Measurements from ENCODE around the gene AKAP13.
A peak's percentile ranks its signal among the peaks of the same experiment; 100 is the strongest.

Gene AKAP13

GRCh38 chr15:85700767-85701166 is 320.4 kb downstream of the AKAP13 start:
- DNase-seq (ENCODE audit: low read depth in 2 of 2, low spot score in 1 of 2), result no peak

DNA sequence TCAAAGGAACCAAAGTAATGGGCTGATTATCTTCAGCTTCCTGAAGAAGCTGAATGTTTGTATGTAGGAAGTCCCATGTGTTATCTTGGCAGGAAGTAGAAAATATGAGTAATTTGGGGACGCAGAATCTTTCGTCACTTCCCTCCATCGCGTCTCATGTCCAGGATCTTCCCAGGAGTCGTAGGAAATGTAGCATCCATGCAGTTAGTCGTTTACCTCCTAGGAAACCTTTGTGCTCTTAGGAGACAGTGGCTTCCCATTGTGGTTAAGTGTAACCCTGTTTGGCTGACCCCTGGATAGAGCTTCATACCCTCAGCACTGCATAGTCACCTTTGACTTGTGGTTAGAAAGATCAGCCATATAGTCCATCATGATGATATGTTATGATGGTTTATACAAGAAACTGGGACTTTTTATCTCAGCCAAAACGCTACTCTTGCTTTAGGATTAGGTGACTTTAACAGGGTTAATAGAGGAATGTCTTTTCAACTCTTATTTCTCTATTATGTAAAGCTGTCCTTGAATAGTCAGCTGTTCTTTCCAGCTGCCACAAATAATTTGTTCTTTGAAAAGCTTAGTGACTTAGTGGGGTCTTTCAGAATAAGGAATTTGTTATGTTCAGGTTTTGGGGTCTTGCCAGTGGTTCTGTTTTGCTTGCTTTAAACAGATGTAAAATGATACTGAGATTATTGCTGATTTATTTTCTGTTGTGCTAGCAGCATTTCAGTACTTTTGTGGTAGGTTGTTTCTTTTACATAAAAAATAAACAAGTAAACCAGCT is 322.1 kb downstream of the AKAP13 start:
- no peak for DNase-seq (ENCODE audit: low read depth in 2 of 2, low spot score in 1 of 2)

GRCh38 chr15:85704066-85704465 is 323.7 kb downstream of the AKAP13 start:
- peak in 1 of 2 donors; percentile 14 for DNase-seq (ENCODE audit: low read depth in 2 of 2, low spot score in 1 of 2)

DNA sequence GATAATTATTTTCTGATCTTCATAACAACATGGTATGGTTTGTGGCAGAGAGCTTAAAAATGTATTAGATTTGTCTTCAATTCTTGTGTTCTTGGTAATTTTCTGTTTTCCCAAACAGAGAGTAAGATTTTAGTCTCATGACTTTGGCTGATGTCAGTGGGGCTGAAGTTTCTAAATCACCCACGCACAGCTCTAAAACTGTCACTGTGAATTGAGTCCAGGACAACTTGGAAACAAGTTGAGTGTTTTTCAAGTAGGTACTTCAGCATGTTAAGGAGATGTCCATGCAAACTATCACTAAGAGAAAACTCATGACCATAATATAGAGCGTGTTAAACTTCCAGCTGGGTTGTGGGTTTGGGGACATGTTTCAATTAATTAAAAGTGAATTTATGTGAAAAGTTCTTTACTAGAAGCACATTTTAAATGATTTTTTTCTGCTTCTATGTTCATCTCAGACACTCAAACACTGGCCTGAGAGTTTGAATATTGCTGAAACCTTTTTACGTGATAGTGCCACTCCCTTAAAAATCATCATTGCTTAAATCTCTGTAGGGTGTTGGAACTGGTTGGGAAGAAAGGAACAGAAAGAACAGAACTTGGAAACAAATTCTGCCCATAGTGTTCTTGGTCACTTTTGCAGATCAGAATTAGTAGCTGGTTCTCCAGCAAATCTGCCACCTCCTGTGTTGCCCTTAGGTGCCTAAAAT is 324.5 kb downstream of the AKAP13 start:
- no peak for DNase-seq (ENCODE audit: low read depth in 2 of 2, low spot score in 1 of 2)

- DNase-seq (ENCODE audit: low read depth in 2 of 2, low spot score in 1 of 2), result peak in 1 of 2 donors; percentile 7
Observed at GRCh38 chr15:85706779-85707518, 326.5 kb downstream of the AKAP13 start.

GRCh38 chr15:85707519-85708338 is 327.3 kb downstream of the AKAP13 start:
- DNase-seq (ENCODE audit: low read depth in 2 of 2, low spot score in 1 of 2), result no peak

- DNase-seq (ENCODE audit: low read depth in 2 of 2, low spot score in 1 of 2), result no peak
Observed at GRCh38 chr15:85708402-85708941, 328.1 kb downstream of the AKAP13 start.

DNA sequence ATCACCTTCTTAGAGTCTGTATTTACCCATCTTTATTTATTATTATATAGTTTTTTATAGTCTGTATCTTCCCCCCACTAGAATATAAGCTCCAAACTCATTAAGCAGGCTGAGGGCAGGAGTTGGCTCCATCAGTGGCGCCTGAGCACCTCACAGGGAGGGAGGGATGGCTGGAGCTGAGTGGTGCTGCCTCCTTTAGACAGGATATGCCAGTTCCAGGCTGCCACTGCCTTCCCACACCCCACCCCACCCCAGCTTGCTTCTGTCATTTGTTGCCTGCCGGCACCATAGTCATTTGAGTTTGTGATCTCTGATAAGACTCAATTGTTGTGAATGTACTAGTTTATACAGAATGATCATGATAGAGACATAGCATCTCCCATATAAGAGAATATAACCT is 328.8 kb downstream of the AKAP13 start:
- no peak for DNase-seq (ENCODE audit: low read depth in 2 of 2, low spot score in 1 of 2)

DNA sequence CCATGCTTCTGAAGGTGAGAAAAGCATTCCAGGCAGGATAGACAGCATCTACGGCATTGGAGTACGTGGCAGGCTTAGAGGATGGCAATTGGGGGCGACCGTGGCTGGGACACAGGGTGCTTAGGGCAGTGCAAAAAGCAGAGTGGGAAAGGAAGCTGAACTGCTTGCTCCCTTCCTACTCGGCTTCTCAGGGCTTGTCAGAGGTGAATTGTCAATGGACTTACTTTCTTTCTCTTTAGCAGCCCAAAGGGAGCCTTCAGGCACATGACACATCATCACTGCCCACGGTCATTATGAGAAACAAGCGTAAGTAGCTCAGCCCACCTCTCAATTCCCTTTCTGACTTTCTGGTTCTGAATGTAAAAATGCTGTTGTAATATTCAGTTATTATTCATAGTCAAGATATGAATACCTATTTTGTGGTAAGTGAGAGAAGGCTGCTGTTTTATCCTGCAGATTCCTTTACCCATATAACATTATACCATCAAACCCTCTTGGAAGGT is 330.0 kb downstream of the AKAP13 start:
- no peak for DNase-seq (ENCODE audit: low read depth in 2 of 2, low spot score in 1 of 2)

DNA sequence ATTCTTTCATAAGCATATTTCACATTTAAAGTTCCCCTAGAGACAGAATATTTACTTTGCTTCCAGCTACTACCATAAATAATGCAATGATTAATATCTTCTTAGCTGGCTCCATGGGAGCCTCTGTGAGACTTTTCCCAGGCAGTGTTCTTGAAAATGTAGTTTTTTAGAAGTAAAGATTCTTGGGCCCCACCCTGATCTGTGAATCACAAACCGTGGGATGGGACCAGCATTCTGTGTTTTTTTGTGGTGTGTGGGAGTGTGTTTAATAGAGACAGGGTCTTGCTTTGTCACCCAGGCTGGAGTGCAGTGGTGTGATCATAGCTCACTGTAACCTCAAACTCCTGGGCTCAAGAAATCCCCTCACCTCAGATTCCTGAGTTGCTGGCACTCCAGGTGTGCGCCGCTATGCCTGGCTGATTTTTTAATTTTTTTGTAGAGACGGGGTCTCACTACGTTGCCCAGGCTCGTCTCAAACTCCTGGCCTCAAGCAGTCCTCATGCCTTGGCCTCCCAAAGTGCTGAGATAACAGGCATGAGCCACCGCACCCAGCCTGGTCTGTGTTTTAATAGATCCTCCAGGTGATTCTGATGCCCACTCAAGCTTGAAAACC is 331.3 kb downstream of the AKAP13 start:
- no peak for DNase-seq (ENCODE audit: low read depth in 2 of 2, low spot score in 1 of 2)

GRCh38 chr15:85716261-85716660 is 335.9 kb downstream of the AKAP13 start:
- no peak for DNase-seq (ENCODE audit: low read depth in 2 of 2, low spot score in 1 of 2)

DNA sequence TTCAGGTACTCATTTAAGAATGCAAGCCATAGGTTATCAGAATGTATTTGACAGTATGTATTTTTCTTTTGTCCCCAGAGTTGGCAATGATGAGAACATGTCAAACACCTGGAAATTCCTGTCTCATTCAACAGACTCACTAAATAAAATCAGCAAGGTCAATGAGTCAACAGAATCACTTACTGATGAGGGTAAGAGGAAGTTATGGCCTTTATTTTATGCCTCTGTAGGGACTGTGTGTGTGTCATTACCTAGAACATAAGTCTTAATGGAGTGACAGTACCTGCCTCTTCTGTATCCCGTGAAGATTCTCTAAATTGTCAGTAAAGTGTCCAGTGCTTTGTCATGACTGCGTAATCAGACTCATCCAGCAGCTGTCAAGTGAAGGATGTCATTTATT is 336.8 kb downstream of the AKAP13 start:
- no peak for DNase-seq (ENCODE audit: low read depth in 2 of 2, low spot score in 1 of 2)

- DNase-seq (ENCODE audit: low read depth in 2 of 2, low spot score in 1 of 2), result no peak
Observed at GRCh38 chr15:85718271-85718971, 338.0 kb downstream of the AKAP13 start.

DNA sequence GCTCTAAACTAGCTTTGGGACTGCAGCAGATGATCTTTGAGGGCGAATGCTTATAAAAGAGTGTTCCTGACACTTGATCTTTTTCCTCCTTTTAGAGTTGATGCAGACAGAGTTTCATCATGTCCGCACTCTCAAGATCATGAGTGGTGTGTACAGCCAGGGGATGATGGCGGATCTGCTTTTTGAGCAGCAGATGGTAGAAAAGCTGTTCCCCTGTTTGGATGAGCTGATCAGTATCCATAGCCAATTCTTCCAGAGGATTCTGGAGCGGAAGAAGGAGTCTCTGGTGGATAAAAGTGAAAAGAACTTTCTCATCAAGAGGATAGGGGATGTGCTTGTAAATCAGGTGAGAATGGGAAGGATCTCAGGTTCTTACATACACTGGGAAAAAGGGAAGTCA is 338.6 kb downstream of the AKAP13 start:
- DNase-seq (ENCODE audit: low read depth in 2 of 2, low spot score in 1 of 2), result no peak

GRCh38 chr15:85722374-85723152 is 342.2 kb downstream of the AKAP13 start:
- DNase-seq (ENCODE audit: low read depth in 2 of 2, low spot score in 1 of 2), result no peak

GRCh38 chr15:85723960-85724945 is 343.9 kb downstream of the AKAP13 start:
- DNase-seq (ENCODE audit: low read depth in 2 of 2, low spot score in 1 of 2), result no peak

GRCh38 chr15:85725019-85725418 is 344.6 kb downstream of the AKAP13 start:
- no peak for DNase-seq (ENCODE audit: low read depth in 2 of 2, low spot score in 1 of 2)

- no peak for DNase-seq (ENCODE audit: low read depth in 2 of 2, low spot score in 1 of 2)
Observed at GRCh38 chr15:85725564-85725963, 345.2 kb downstream of the AKAP13 start.

Data from stimulated activated CD8-positive, alpha-beta memory T cell treated with anti-CD3 and anti-CD28 coated beads, Interleukin-4, amount 100 ng/mL, for 4 hours (primary cell).